HEK293 (cell line): ENCODE data around the gene MAP2K6.

Source experiments
- CTCF ChIA-PET: fragments of 350-600 bp; formaldehyde crosslinking; extraction: SDS; loops from one replicate; lab custom pipeline; 2021; ENCODE audit warnings: antibody characterized with exemption; lab: Yijun Ruan, JAX
- POLR2A ChIA-PET: fragments of 300-600 bp; formaldehyde crosslinking; extraction: SDS; loops from one replicate; lab custom pipeline; 2020; ENCODE audit warnings: antibody characterized with exemption, inconsistent platforms; lab: Yijun Ruan, JAX
- H3K27ac ChIP-seq: fragments of 200-500 bp; sonication (Bioruptor generic); 2 replicates; pipeline ENCODE4 v1.5.1; 2014; ENCODE audit warnings: low read depth, low read length, control low read depth, inconsistent platforms; ENCODE audit errors: extremely low read depth
- H3K36me3 ChIP-seq, 2 experiments: fragments of 200-500 bp in 1 of 2; sonication (Bioruptor generic) in 1 of 2; 1 replicate in 1 of 2; 2 replicates in 1 of 2; pipeline ENCODE4 v1.5.1; 2014 to 2017; ENCODE audit warnings: inconsistent platforms in 2 of 2, low read length in 2 of 2; ENCODE audit not compliant: control insufficient read depth in 2 of 2, insufficient read depth in 1 of 2
- H3K4me1 ChIP-seq: fragments of 200-500 bp; sonication (Bioruptor generic); 2 replicates; pipeline ENCODE4 v1.5.1; 2014; ENCODE audit warnings: mild to moderate bottlenecking, low read length, inconsistent platforms; ENCODE audit not compliant: control insufficient read depth, insufficient read depth
- H3K4me3 ChIP-seq: 2 replicates; pipeline ENCODE4 v1.5.1; 2011; ENCODE audit warnings: low read depth, mild to moderate bottlenecking, control low read depth, low read length, moderate library complexity
- H3K9me3 ChIP-seq: fragments of 200-500 bp; sonication (Bioruptor generic); 2 replicates; pipeline ENCODE4 v1.5.1; 2014; ENCODE audit warnings: low read depth, low read length, inconsistent platforms; ENCODE audit not compliant: control insufficient read depth, insufficient read depth
- BCL11A ChIP-seq: fragments of 450-650 bp; formaldehyde crosslinking; IDR thresholded peaks from 2 replicates; pipeline ENCODE4 v1.5.1; 2016; ENCODE audit warnings: low read depth, missing biosample characterization, missing genetic modification characterization
- EGR2 ChIP-seq: fragments of 450-650 bp; formaldehyde crosslinking; IDR thresholded peaks from 2 replicates; pipeline ENCODE4 v1.5.1; 2016; ENCODE audit warnings: low read depth, missing biosample characterization, missing genetic modification characterization
- KLF10 ChIP-seq: fragments of 450-650 bp; IDR thresholded peaks from 2 replicates; pipeline ENCODE4 v1.5.1; 2018; ENCODE audit warnings: missing biosample characterization, mild to moderate bottlenecking, missing genetic modification characterization
- KLF17 ChIP-seq: fragments of 450-650 bp; formaldehyde crosslinking; IDR thresholded peaks from 2 replicates; pipeline ENCODE4 v1.5.1; 2016; ENCODE audit warnings: missing biosample characterization, missing genetic modification characterization
- ZNF292 ChIP-seq: fragments of 450-650 bp; formaldehyde crosslinking; IDR thresholded peaks from 2 replicates; pipeline ENCODE4 v1.5.1; 2016; ENCODE audit warnings: low read depth, missing biosample characterization, missing genetic modification characterization, borderline replicate concordance
- ZNF792 ChIP-seq: fragments of 450-650 bp; formaldehyde crosslinking; IDR thresholded peaks from 2 replicates; pipeline ENCODE4 v1.5.1; 2016; ENCODE audit warnings: missing biosample characterization, missing genetic modification characterization
- TF ChIP-seq, protein P1 (sequence below): fragments of 450-650 bp; formaldehyde crosslinking; IDR thresholded peaks from 2 replicates; pipeline ENCODE4 v1.5.1; 2016; ENCODE audit warnings: missing biosample characterization, missing genetic modification characterization
- TF ChIP-seq, protein P2 (sequence below): fragments of 450-650 bp; formaldehyde crosslinking; IDR thresholded peaks from 2 replicates; pipeline ENCODE4 v1.5.1; 2017; ENCODE audit warnings: missing biosample characterization, missing genetic modification characterization
- TF ChIP-seq, protein P3 (sequence below): fragments of 450-650 bp; formaldehyde crosslinking; IDR thresholded peaks from 2 replicates; pipeline ENCODE4 v1.5.1; 2016; ENCODE audit warnings: missing biosample characterization, missing genetic modification characterization, borderline replicate concordance
- TF ChIP-seq, protein P4 (sequence below): fragments of 450-650 bp; formaldehyde crosslinking; IDR thresholded peaks from 2 replicates; pipeline ENCODE4 v1.5.1; 2016; ENCODE audit warnings: missing biosample characterization, missing genetic modification characterization

The MAP2K6 gene

GRCh38 chr17:69455040-69455439, 40.5 kb downstream of the MAP2K6 start (continued):
- TF ChIP-seq, protein P1, sequence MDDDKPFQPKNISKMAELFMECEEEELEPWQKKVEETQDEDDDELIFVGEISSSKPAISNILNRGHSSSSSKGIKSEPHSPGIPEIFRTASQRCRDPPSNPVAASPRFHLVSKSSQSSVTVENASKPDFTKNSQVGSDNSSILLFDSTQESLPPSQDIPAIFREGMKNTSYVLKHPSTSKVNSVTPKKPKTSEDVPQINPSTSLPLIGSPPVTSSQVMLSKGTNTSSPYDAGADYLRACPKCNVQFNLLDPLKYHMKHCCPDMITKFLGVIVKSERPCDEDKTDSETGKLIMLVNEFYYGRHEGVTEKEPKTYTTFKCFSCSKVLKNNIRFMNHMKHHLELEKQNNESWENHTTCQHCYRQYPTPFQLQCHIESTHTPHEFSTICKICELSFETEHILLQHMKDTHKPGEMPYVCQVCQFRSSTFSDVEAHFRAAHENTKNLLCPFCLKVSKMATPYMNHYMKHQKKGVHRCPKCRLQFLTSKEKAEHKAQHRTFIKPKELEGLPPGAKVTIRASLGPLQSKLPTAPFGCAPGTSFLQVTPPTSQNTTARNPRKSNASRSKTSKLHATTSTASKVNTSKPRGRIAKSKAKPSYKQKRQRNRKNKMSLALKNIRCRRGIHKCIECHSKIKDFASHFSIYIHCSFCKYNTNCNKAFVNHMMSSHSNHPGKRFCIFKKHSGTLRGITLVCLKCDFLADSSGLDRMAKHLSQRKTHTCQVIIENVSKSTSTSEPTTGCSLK (tag by site-specific recombination), result no peak

DNA sequence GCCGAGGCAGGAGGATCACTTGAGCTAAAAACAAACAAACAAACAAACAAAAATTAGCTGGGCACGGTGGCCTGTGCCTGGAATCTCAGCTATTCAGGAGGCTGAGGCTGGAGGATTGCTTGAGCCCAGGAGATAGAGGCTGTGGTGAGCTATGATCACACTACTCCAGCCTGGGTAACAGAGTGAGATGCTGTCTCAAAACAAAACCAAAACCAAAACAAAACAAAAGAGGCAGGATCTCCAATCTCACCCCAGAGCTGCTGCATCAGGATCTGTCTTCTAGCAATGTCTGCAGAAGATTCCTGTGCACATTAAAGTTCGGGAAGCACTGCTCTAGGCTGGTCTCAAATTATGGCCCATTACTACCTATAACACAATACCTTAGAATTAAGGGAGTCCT, 43.1 kb downstream of the MAP2K6 start:
- no peak overlapping the region for H3K27ac ChIP-seq
- CTCF ChIA-PET, result interaction anchor here (1.1 to 1.5 kb wide), 2 partner anchors 19 to 66 kb away, joined by 3 to 4 read pairs; no protein-coding TSS in a partner anchor

GRCh38 chr17:69460963-69461922, 46.7 kb downstream of the MAP2K6 start:
- TF ChIP-seq, protein P2, sequence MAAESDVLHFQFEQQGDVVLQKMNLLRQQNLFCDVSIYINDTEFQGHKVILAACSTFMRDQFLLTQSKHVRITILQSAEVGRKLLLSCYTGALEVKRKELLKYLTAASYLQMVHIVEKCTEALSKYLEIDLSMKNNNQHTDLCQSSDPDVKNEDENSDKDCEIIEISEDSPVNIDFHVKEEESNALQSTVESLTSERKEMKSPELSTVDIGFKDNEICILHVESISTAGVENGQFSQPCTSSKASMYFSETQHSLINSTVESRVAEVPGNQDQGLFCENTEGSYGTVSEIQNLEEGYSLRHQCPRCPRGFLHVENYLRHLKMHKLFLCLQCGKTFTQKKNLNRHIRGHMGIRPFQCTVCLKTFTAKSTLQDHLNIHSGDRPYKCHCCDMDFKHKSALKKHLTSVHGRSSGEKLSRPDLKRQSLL (tag by site-specific recombination), result no peak
- TF ChIP-seq BCL11A, result no peak
- TF ChIP-seq, protein P3, sequence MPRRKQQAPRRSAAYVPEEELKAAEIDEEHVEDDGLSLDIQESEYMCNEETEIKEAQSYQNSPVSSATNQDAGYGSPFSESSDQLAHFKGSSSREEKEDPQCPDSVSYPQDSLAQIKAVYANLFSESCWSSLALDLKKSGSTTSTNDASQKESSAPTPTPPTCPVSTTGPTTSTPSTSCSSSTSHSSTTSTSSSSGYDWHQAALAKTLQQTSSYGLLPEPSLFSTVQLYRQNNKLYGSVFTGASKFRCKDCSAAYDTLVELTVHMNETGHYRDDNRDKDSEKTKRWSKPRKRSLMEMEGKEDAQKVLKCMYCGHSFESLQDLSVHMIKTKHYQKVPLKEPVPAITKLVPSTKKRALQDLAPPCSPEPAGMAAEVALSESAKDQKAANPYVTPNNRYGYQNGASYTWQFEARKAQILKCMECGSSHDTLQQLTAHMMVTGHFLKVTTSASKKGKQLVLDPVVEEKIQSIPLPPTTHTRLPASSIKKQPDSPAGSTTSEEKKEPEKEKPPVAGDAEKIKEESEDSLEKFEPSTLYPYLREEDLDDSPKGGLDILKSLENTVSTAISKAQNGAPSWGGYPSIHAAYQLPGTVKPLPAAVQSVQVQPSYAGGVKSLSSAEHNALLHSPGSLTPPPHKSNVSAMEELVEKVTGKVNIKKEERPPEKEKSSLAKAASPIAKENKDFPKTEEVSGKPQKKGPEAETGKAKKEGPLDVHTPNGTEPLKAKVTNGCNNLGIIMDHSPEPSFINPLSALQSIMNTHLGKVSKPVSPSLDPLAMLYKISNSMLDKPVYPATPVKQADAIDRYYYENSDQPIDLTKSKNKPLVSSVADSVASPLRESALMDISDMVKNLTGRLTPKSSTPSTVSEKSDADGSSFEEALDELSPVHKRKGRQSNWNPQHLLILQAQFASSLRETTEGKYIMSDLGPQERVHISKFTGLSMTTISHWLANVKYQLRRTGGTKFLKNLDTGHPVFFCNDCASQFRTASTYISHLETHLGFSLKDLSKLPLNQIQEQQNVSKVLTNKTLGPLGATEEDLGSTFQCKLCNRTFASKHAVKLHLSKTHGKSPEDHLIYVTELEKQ (tag by site-specific recombination), result no peak
- no peak for TF ChIP-seq KLF10 (tag by site-specific recombination)
- no peak for TF ChIP-seq ZNF292 (tag by site-specific recombination)
- no peak for TF ChIP-seq KLF17 (tag by site-specific recombination)
- TF ChIP-seq, protein P4, sequence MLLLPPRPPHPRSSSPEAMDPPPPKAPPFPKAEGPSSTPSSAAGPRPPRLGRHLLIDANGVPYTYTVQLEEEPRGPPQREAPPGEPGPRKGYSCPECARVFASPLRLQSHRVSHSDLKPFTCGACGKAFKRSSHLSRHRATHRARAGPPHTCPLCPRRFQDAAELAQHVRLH (tag by site-specific recombination), result no peak
- TF ChIP-seq EGR2 (tag by site-specific recombination), result no peak
- POLR2A ChIA-PET, result no interaction called here
- Histone ChIP-seq H3K9me3 (no peaks in the 10 kb centered on the region), H3K4me3 (no peak overlapping the region), H3K36me3 (no peaks in the 10 kb centered on the region; a peak in 1 of 3 replicates), H3K27ac (no peak overlapping the region), H3K4me1 (no peaks in the 10 kb centered on the region)
- CTCF ChIA-PET, result no interaction called here

More for the DNA sequence above, 43.1 kb downstream of the MAP2K6 start:
- no peaks in the 10 kb centered on the region for H3K4me1 ChIP-seq
- no peaks in the 10 kb centered on the region for H3K36me3 ChIP-seq
- H3K4me3 ChIP-seq, result no peak overlapping the region
- no peak for TF ChIP-seq ZNF792 (tag by site-specific recombination)
- POLR2A ChIA-PET, result no interaction called here
- no peaks in the 10 kb centered on the region for H3K9me3 ChIP-seq
